NCI-H2196 (cell line): ENCODE data around the gene MAPK14.
A peak's percentile ranks its signal among the peaks of the same experiment; 100 is the strongest.

Experiments used
- DNase-seq: peaks from one replicate; lab custom pipeline; 2025; ENCODE audit not compliant: unreplicated experiment; lab: John Stamatoyannopoulos, UW

Gene MAPK14

GRCh38 chr6:36132246-36132895 is 104.8 kb downstream of the MAPK14 start:
- DNase-seq: no peak

GRCh38 chr6:36133148-36133547 is 105.5 kb downstream of the MAPK14 start:
- DNase-seq: no peak

- no peak for DNase-seq
These were observed 106.3 kb downstream of the MAPK14 start for GRCh38 chr6:36133912-36134311.

- no peak for DNase-seq
These were observed 107.6 kb downstream of the MAPK14 start for GRCh38 chr6:36135053-36135731.

GRCh38 chr6:36136034-36136433 is 108.4 kb downstream of the MAPK14 start:
- DNase-seq: no peak

- no peak for DNase-seq
These were observed 108.9 kb downstream of the MAPK14 start for GRCh38 chr6:36136551-36136950.

- DNase-seq: no peak
These were observed 111.1 kb downstream of the MAPK14 start for GRCh38 chr6:36138667-36139066.

- peak; percentile 22 for DNase-seq
These were observed 111.8 kb downstream of the MAPK14 start for GRCh38 chr6:36139431-36139830.

- DNase-seq: no peak
These were observed 112.5 kb downstream of the MAPK14 start for GRCh38 chr6:36139991-36140710.

GRCh38 chr6:36141091-36141490 is 113.5 kb downstream of the MAPK14 start:
- no peak for DNase-seq

GRCh38 chr6:36141961-36142360 is 114.4 kb downstream of the MAPK14 start:
- DNase-seq: no peak

- no peak for DNase-seq
These were observed 115.6 kb downstream of the MAPK14 start for GRCh38 chr6:36142971-36143838.

- DNase-seq: no peak
These were observed 117.9 kb downstream of the MAPK14 start for GRCh38 chr6:36145495-36145894.

- DNase-seq: no peak
These were observed 119.7 kb downstream of the MAPK14 start for GRCh38 chr6:36147294-36147693.

- no peak for DNase-seq
These were observed 121.9 kb downstream of the MAPK14 start for GRCh38 chr6:36149476-36149875.

GRCh38 chr6:36150283-36150682 is 122.7 kb downstream of the MAPK14 start:
- no peak for DNase-seq

GRCh38 chr6:36154286-36154685 is 126.7 kb downstream of the MAPK14 start:
- peak; percentile 17 for DNase-seq

GRCh38 chr6:36155662-36156061 is 128.1 kb downstream of the MAPK14 start:
- DNase-seq: no peak

- DNase-seq: no peak
These were observed 132.6 kb downstream of the MAPK14 start for GRCh38 chr6:36160147-36160760.
